HepG2 (cell line): ENCODE data around the gene PLPPR3. TPM values are rescaled to one million over a fixed set of nuclear protein-coding genes. Genes with fewer than 3 reads are reported as not detected.

Source experiments
- ATAC-seq: fragments of 200-7000 bp; cut with Tn5 transposase; 3 replicates; pipeline ENCODE4 v1.9.1; 2020; ENCODE audit warnings: mild to moderate bottlenecking, moderate library complexity
- BruUV-seq: library from RNA; stranded (reverse); fragments of 400-500 nt; replicated peaks from 2 replicates; lab custom pipeline; 2021; lab: Mats Ljungman, UMichigan
- CTCF ChIA-PET: fragments of 300-600 bp; formaldehyde crosslinking; extraction: SDS; loops from one replicate; lab custom pipeline; 2021; ENCODE audit warnings: low total read pairs, inconsistent platforms, low intra/inter-chr PET ratio; lab: Yijun Ruan, JAX
- POLR2A ChIA-PET: fragments of 350-600 bp; sonication (Branson Sonifier 250); formaldehyde crosslinking; loops from one replicate; lab custom pipeline; 2020; ENCODE audit warnings: antibody characterized with exemption, inconsistent platforms; lab: Yijun Ruan, JAX
- DNase-seq: peaks from one replicate; pipeline ENCODE4 v3.0.0-alpha.2; 2015; ENCODE audit warnings: low spot score
- FAIRE-seq: peaks from 3 replicates; lab custom pipeline; 2011; peaks lifted over from hg19 to GRCh38; lab: Jason Lieb, UNC
- H2AFZ ChIP-seq: one replicate; pipeline ENCODE4 v1.6.1; 2011; ENCODE audit warnings: low read length, inconsistent platforms
- H3K27ac ChIP-seq: fragments of 300-600 bp; 3 replicates; pipeline ENCODE4 v1.8.0; 2011; ENCODE audit warnings: mixed run types, mild to moderate bottlenecking, mixed read lengths, low read length, inconsistent platforms; ENCODE audit not compliant: insufficient read depth; ENCODE audit errors: extremely low read length
- H3K27me3 ChIP-seq, 2 experiments: fragments of 200-600 bp in 1 of 2; 2 replicates in 1 of 2; 3 replicates in 1 of 2; pipeline versions ENCODE4 v1.6.0 to v1.8.0; 2011; ENCODE audit warnings: low read length in 2 of 2, mild to moderate bottlenecking in 2 of 2, moderate library complexity in 2 of 2, inconsistent platforms in 1 of 2; ENCODE audit not compliant: insufficient read depth in 2 of 2, control insufficient read depth in 1 of 2
- H3K36me3 ChIP-seq, 2 experiments: fragments of 200-600 bp in 1 of 2; replicated peaks in 1 of 2; 2 replicates in 1 of 2; 3 replicates in 1 of 2; pipeline versions ENCODE4 v1.5.1 to v1.8.0; 2011; ENCODE audit warnings: low read length in 2 of 2, inconsistent platforms in 1 of 2; ENCODE audit not compliant: insufficient read depth in 2 of 2, control insufficient read depth in 1 of 2
- H3K4me1 ChIP-seq: 2 replicates; pipeline ENCODE4 v1.5.1; 2012; ENCODE audit warnings: low read length, inconsistent platforms; ENCODE audit not compliant: insufficient read depth
- H3K4me2 ChIP-seq: 2 replicates; pipeline ENCODE4 v1.6.0; 2011; ENCODE audit warnings: low read depth, low read length, inconsistent platforms
- H3K4me3 ChIP-seq, 3 experiments: fragments of 200-600 bp in 1 of 3; sonication (generic), shearing (Covaris generic) in 1 of 3; replicated peaks in 1 of 3; 2 replicates each; pipeline ENCODE4 v1.5.1; 2011 to 2016; ENCODE audit warnings: low read length in 3 of 3, inconsistent platforms in 2 of 3, low read depth in 2 of 3, mild to moderate bottlenecking in 2 of 3, control low read depth in 1 of 3, mixed read lengths in 1 of 3; ENCODE audit not compliant: insufficient read depth in 1 of 3
- H3K79me2 ChIP-seq: one replicate; pipeline ENCODE4 v1.6.1; 2011; ENCODE audit warnings: low read length, inconsistent platforms; ENCODE audit not compliant: insufficient read depth
- H3K9ac ChIP-seq: 2 replicates; pipeline ENCODE4 v1.6.0; 2011; ENCODE audit warnings: mild to moderate bottlenecking, low read depth, low read length, inconsistent platforms; ENCODE audit not compliant: insufficient read depth
- H3K9me3 ChIP-seq: 2 replicates; pipeline ENCODE4 v1.5.1; 2012; ENCODE audit warnings: mild to moderate bottlenecking, low read length
- H4K20me1 ChIP-seq: 2 replicates; pipeline ENCODE4 v1.6.0; 2011; ENCODE audit warnings: inconsistent platforms, mild to moderate bottlenecking, low read length, moderate library complexity; ENCODE audit not compliant: insufficient read depth
- FOSL2 ChIP-seq: sonication (generic); formaldehyde crosslinking; IDR thresholded peaks from 2 replicates; pipeline ENCODE4 v1.4.0; 2020; ENCODE audit warnings: missing genetic modification reagents
- NFAT5 ChIP-seq: sonication (generic); formaldehyde crosslinking; IDR thresholded peaks from 2 replicates; pipeline ENCODE4 v1.4.0; 2020; ENCODE audit warnings: missing genetic modification reagents
- ZNF484 ChIP-seq: sonication (generic); formaldehyde crosslinking; IDR thresholded peaks from 2 replicates; pipeline ENCODE4 v1.5.1; 2020; ENCODE audit warnings: mild to moderate bottlenecking, low read depth, missing genetic modification reagents, borderline replicate concordance
- WGBS: methylation state at CpG from one replicate; pipeline ENCODE4 v1.1.6; 2017; ENCODE audit warnings: low lambda C conversion rate; 5-methylcytosine and 5-hydroxymethylcytosine counted together
- in situ Hi-C: cut with HindIII; loops from 2 replicates; pipeline ENCODE4 v1.10.0; 2017; ENCODE audit warnings: low pct_unique_long_range_greater_than_20kb; ENCODE audit not compliant: extremely low pct_ligation_motif_present
- intact Hi-C: fragments of 100-400 bp; cut with micrococcal nuclease; formaldehyde crosslinking; loops from one replicate; pipeline ENCODE4 v1.10.0; 2022; ENCODE audit not compliant: unreplicated experiment
- polyA plus RNA-seq, 8 experiments: library from polyadenylated mRNA; depleted of rRNA in 3 of 8; stranded (reverse) in 7 of 8; unstranded in 1 of 8; fragments of >200 nt; fragmentation: Illumina TruSeq in 4 of 8; extraction: Trizol in 4 of 8; gene quantifications; 2 replicates each; pipeline versions ENCODE4 v1.2.1 to v1.2.3, GENCODE V29; 2011 to 2016; ENCODE audit warnings: low read depth in 4 of 8, missing spikeins in 1 of 8, mixed read lengths in 1 of 8; ENCODE audit not compliant: insufficient read depth in 1 of 8
- total RNA-seq, 5 experiments: library from RNA; depleted of rRNA; stranded (reverse); fragments of >200 nt; fragmentation: Illumina TruSeq; extraction: Trizol; gene quantifications; 2 replicates each; pipeline ENCODE4 v1.2.3, GENCODE V29; 2016; ENCODE audit warnings: low read depth in 1 of 5
- TF ChIP-seq, protein P1 (sequence below): sonication (generic); formaldehyde crosslinking; IDR thresholded peaks from 2 replicates; pipeline ENCODE4 v1.4.0; 2020; ENCODE audit warnings: mild to moderate bottlenecking, missing genetic modification reagents

PLPPR3 gene
- total and polyA plus RNA-seq, 2 of the 13 experiments (the other 11 are each of a cell fraction or from before 2014, with no cell fraction given), result 0.07 to 0.16 TPM

DNA sequence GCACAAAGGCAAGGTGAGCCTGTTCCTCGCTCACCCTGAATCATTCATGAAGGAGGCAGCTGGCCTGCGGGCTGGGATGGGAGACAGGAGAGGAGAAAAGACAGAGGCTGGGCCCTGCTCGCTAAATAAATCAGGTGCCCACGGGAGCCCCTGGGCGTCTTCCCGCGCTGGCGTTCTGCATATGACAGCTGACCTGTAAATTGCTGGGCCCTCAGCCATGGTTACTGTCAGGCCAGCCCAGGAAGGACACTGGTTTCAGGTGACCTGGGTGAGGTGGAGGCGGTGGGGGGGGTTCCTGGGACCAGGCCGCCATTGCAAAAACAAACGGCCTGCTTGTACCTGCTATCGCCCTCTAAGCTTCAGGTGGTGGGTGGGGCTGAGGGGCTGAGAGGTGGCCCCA is 27.9 kb downstream of the PLPPR3 start:
- peaks cover 69% of the 10 kb centered on the region for H3K4me1 ChIP-seq
- no peak overlapping the region for H3K9ac ChIP-seq
- H3K4me3 ChIP-seq, result no peak overlapping the region; a peak in 1 of 6 replicates
- POLR2A ChIA-PET, result no interaction called here
- peaks cover 9% of the 10 kb centered on the region for H3K79me2 ChIP-seq
- H3K36me3 ChIP-seq, result no peaks in the 10 kb centered on the region
- WGBS, result 71% methylated on average over 5 of the region's 12 CpGs
- DNase-seq, result no peak
- no peaks in the 10 kb centered on the region; a peak in 1 of 5 replicates for H3K27me3 ChIP-seq
- no peak for FAIRE-seq
- no peak for ATAC-seq
- H3K4me2 ChIP-seq, result no peak overlapping the region
- no peak overlapping the region for H3K27ac ChIP-seq
- TF ChIP-seq, protein P1, sequence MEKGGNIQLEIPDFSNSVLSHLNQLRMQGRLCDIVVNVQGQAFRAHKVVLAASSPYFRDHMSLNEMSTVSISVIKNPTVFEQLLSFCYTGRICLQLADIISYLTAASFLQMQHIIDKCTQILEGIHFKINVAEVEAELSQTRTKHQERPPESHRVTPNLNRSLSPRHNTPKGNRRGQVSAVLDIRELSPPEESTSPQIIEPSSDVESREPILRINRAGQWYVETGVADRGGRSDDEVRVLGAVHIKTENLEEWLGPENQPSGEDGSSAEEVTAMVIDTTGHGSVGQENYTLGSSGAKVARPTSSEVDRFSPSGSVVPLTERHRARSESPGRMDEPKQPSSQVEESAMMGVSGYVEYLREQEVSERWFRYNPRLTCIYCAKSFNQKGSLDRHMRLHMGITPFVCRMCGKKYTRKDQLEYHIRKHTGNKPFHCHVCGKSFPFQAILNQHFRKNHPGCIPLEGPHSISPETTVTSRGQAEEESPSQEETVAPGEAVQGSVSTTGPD, result no peak
- TF ChIP-seq NFAT5 (CRISPR knock-in tag) (no peak), ZNF484 (no peak), FOSL2 (CRISPR knock-in tag) (no peak)
- intact Hi-C loops (no loop called here), in situ Hi-C loops (no loop called here)
- no peak overlapping the region for H2AFZ ChIP-seq
- no TSS peak for BruUV-seq
- CTCF ChIA-PET, result no interaction called here
- no peaks in the 10 kb centered on the region for H3K9me3 ChIP-seq
- peaks cover 7% of the 10 kb centered on the region for H4K20me1 ChIP-seq
